ES-I3 (cell line): ENCODE data around the gene MYF6.

Experiments used
- H3K36me3 ChIP-seq: 2 replicates; pipeline ENCODE4 v1.6.1; 2013; ENCODE audit warnings: mild to moderate bottlenecking, low read length, control low read depth, moderate library complexity; ENCODE audit not compliant: insufficient read depth
- H3K4me1 ChIP-seq: 2 replicates; pipeline ENCODE4 v1.6.1; 2013; ENCODE audit warnings: mild to moderate bottlenecking, control low read depth, low read length; ENCODE audit not compliant: insufficient read depth
- H3K9ac ChIP-seq: 2 replicates; pipeline ENCODE4 v1.6.1; 2013; ENCODE audit warnings: low read depth, mild to moderate bottlenecking, low read length, moderate library complexity
- H3K9me3 ChIP-seq: 2 replicates; pipeline ENCODE4 v1.6.1; 2013; ENCODE audit warnings: mild to moderate bottlenecking, low read length, moderate library complexity; ENCODE audit not compliant: control insufficient read depth, insufficient read depth

MYF6 gene

DNA sequence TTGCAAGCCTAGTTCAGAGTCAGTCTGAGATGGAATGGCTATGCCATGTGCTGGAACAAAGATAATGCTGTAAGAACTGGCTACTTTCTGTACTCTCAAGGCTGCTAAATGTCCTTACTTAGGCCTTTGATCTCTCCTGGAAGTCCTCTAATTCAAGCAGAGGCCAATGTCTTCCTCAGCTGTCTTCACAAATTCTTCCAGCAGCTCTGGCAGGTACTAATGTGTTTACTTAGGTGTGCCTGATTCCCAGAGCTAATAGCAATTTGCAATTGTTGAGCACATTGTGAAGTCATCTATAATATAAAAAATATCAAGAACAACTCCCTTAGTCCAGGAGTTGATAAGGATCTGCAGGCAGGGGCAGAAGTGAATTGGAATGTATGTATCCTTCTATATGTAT, 5.4 kb downstream of the MYF6 start:
- Histone ChIP-seq H3K9me3 (no peaks in the 10 kb centered on the region), H3K4me1 (peaks cover 9% of the 10 kb centered on the region; the same call in 1 of the 2 replicates), H3K36me3 (no peaks in the 10 kb centered on the region), H3K9ac (no peak overlapping the region)

DNA sequence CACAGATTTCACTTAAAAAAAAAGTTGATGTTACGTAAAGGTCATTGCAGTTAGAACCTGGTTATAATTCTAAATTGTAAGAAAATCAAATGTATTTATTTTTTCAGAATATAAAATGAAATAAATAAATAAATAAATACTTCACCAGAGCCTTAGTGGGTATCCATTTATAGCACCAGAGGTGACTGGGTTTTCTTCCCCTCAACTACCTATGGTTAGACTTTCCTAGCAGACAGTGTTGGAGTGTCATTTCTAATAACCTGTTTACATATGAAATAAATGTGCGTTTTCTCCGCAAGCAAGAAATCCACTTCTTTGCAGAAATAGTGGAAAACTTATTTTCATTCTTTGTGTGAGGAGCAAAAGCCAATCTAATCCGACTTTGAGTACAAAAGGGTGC, 6.0 kb downstream of the MYF6 start:
- no peaks in the 10 kb centered on the region for H3K9me3 ChIP-seq
- H3K4me1 ChIP-seq, result peaks cover 9% of the 10 kb centered on the region; the same call in 1 of the 2 replicates
- H3K36me3 ChIP-seq, result no peaks in the 10 kb centered on the region
- H3K9ac ChIP-seq, result no peak overlapping the region; the same call in 1 of the 2 replicates

DNA sequence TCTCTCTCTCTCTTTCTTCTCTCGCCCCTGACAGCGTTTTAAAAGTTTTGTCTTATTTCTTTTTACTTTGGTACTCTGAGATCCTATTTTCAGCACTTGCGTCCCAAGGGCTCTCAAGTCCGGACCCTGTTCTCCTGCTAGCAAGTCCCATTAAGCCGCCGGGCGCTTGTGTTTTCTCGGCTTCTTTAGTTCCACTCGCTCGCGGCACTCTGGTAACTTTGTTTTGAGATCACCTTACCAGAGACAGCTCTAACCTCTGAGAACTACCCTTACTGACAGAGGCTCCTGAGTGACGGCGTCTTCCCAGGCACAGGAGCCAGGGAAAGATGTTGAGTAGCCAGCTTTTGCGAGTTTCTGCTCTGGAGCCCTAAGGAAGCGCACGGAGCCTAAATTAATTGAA, 6.6 kb downstream of the MYF6 start:
- peak overlapping the region; percentile 27; the same call in 1 of the 2 replicates for H3K9ac ChIP-seq
- H3K36me3 ChIP-seq, result no peaks in the 10 kb centered on the region
- H3K4me1 ChIP-seq, result peaks cover 9% of the 10 kb centered on the region; the same call in 1 of the 2 replicates
- no peaks in the 10 kb centered on the region for H3K9me3 ChIP-seq

DNA sequence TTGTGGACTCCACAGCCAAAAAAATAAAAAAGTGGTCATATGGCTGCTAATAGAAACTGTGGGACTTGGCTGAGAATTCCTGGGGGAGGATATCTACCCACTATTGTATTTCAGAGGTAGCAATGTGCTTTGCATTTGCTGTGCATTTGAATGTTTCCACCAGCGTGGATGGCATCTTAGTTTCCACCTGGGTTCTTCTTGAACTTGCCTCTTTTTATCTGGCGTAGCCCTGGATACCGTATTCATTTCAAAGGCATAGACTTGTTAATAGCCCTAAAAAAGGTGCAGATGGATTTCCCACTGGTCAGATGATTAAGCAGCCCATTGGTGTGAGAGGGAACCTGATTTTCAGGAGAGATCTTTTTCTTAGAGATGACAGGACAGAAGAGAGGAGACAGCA, 7.4 kb downstream of the MYF6 start:
- H3K36me3 ChIP-seq, result no peaks in the 10 kb centered on the region
- H3K9me3 ChIP-seq, result no peaks in the 10 kb centered on the region
- H3K4me1 ChIP-seq, result peaks cover 9% of the 10 kb centered on the region; the same call in 1 of the 2 replicates
- peak overlapping the region; percentile 27; the same call in 1 of the 2 replicates for H3K9ac ChIP-seq

DNA sequence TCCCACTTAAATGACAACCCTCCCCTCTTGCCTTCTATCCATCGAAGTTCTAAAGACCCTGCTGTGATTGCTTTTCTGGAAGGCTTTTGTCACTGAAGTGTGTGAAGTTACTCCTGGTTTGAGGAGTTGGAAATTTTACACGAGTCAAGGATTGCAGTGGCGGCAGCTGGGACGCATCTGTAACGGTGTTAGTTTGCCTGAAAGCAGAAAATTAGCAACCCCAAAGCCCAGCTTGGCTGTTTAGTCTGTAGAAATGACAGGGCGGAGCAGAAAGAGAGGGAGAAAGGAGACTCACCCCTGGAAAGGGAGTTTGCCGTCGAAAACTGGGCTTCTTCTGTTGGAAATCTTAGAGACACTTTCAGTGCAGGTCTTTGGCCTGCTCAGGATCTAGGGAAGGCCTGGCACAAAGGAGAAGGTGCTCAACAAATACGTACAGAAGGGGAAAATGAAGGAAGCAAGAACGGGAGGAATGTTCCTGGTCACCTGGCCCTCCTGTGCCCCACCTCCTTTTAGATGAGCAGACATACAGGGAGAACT, 8.3 kb downstream of the MYF6 start:
- Histone ChIP-seq H3K4me1 (peaks cover 9% of the 10 kb centered on the region; the same call in 1 of the 2 replicates), H3K9ac (no peak overlapping the region), H3K36me3 (no peaks in the 10 kb centered on the region), H3K9me3 (no peaks in the 10 kb centered on the region)

DNA sequence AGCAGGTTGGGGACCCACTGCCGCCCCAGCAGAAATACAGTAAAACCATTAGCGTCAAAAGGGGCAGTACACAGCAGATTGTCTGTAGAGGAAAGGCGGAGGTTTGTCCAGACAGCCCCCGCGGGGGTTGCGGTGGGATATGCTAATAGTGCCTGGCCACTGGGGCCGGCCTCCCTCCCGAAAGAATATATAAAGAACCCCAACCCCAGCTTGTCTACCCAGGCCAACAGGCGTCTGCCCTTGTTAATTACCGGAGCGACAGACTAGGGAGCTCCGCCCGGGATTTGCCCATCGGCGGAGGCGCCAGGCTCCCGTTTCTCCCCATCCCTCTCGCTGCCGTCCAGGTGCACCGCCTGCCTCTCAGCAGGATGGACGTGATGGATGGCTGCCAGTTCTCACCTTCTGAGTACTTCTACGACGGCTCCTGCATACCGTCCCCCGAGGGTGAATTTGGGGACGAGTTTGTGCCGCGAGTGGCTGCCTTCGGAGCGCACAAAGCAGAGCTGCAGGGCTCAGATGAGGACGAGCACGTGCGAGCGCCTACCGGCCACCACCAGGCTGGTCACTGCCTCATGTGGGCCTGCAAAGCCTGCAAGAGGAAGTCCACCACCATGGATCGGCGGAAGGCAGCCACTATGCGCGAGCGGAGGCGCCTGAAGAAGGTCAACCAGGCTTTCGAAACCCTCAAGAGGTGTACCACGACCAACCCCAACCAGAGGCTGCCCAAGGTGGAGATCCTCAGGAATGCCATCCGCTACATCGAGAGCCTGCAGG, 9.4 kb downstream of the MYF6 start, which contains the start of gene MYF5:
Gene MYF5, plus strand, starts transcription at position 217 of the 774 bp plus-strand sequence. Its CDS starts 152 bp downstream, at position 369.
- no peaks in the 10 kb centered on the region for H3K36me3 ChIP-seq
- no peaks in the 10 kb centered on the region for H3K9me3 ChIP-seq
- peaks cover 9% of the 10 kb centered on the region; the same call in 1 of the 2 replicates for H3K4me1 ChIP-seq
- H3K9ac ChIP-seq, result no peak within 1 kb of the TSS

DNA sequence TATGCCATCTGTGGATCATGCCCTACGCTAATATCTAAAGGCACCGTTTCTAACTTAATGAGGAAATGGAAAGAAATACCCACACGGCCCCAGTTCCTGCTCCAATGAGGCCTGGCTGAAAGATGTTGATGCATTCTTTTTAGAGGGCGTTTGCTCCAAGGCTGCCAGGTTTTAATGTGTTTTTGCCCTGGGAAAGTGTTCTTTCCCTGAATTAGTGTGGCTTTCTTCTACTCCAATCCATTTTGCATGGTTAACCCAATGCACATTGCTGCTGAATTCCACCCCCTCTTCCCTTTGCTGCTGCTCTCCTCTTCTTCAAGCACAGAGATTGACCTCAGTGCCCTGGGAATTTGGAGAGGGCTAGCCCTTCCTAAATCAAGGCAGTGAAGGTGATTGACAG, 10.4 kb downstream of the MYF6 start:
- no peaks in the 10 kb centered on the region for H3K9me3 ChIP-seq
- H3K36me3 ChIP-seq, result no peaks in the 10 kb centered on the region
- H3K9ac ChIP-seq, result no peak overlapping the region
- H3K4me1 ChIP-seq, result peaks cover 9% of the 10 kb centered on the region; the same call in 1 of the 2 replicates

DNA sequence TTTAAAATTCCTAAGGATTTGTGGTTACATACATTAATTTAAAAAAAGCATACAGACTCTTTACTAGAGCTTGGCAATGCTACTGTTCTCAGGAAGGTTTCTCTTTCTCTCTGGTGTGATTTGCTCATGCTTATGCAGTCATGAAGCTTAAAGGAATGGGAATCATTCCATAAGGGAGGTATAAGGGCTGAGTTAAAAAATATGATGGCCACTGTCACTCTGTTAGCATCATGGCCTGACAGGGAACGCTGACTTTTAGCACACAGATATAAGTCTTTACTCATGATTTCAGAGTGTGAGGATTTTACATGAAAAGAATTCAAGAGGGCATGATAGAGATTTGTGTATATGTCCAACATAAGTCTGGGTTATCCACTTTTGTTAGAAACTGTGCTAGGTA, 13.1 kb downstream of the MYF6 start:
- Histone ChIP-seq H3K9me3 (no peaks in the 10 kb centered on the region), H3K9ac (no peak overlapping the region), H3K4me1 (no peaks in the 10 kb centered on the region), H3K36me3 (no peaks in the 10 kb centered on the region)

DNA sequence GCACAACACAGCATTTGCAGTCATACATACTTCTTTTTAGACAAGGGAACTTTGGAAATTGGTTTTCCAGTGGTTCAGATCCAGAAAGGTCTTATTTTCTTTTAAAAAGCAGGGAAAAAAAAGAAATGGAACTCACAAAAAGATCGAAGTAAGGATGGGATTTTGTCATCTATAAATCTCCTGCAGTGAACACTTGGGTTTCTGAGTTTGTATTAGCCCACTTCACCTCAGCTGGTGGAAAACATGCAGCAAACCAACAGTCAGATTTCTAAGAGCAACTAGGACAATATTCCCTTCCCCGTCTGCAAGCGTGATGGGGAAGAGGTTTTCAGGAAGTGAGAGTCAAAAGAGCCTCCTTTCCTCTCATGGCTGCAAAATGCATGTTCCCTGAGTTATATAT, 13.9 kb downstream of the MYF6 start:
- no peaks in the 10 kb centered on the region for H3K4me1 ChIP-seq
- H3K9ac ChIP-seq, result no peak overlapping the region
- H3K36me3 ChIP-seq, result no peaks in the 10 kb centered on the region
- no peaks in the 10 kb centered on the region for H3K9me3 ChIP-seq

DNA sequence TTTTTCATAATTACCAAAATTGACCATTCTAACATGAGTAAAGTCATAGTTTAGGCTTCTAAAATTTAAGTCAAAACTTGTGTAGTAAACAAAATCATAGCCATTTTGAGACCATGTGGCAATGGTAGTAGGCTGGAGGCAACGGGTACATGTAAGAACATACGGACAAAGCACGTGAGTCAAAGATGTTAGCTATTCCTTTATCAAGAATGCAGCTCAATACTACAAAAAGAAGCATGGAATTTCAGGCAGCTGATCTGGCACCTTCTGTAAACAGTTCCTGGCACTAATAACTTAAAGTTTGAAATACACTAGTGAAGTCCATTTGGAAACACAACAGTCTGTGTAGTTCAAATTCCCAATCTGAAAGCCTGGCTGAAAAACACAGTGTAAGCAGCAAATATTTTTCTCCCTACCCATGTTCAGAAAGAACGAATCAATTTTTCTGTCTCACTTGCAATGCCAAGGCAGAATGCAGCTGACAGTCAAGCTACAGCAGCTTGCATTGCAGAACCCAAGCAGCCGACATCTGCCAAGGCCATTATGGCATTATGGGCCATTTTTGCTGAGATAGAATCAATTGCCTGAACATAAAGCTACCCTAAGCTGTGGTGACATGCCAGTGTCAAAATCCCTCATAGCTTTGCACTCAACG, 38.5 kb downstream of the MYF6 start:
- Histone ChIP-seq H3K36me3 (no peaks in the 10 kb centered on the region), H3K9ac (no peak overlapping the region), H3K4me1 (no peaks in the 10 kb centered on the region), H3K9me3 (no peaks in the 10 kb centered on the region)

DNA sequence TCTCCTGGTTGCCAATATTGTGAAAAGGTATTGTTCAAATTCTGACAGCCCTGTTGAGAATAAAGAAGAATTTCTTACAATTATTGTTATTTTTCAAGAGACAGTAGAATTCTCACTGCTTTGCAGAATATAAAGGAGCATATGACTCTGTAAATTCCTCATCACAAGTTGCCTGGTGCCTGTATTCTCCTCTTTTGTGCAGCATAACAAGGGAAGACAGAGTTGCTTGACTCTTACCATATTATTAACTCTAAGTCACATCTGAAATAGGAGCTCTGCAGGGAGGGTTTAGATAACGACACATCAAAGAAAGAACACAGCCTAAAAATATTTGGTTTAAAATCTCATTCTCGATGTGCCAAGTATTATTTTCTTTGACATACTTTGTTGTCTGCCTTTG, 40.4 kb downstream of the MYF6 start:
- Histone ChIP-seq H3K9ac (no peak overlapping the region), H3K9me3 (no peaks in the 10 kb centered on the region), H3K4me1 (no peaks in the 10 kb centered on the region), H3K36me3 (no peaks in the 10 kb centered on the region)

DNA sequence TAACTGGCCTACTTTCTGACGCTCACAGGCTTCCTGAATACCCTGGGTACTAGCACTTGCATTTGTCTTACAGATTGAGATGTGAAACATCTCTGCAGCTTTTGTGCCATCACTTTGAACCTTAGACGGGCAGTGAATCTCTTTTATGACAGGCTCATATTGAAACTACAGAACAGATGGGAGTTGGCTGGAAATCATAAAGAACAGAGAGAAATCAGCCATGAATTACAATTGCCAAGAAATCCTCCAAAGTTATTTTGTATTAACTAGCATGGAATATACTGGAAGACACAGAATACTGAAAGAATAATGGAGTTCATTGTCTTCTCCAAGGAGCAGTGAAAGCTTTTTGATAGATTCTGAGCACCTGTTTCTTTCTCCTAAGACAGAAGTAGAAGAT, 42.0 kb downstream of the MYF6 start:
- Histone ChIP-seq H3K9ac (no peak overlapping the region), H3K4me1 (no peaks in the 10 kb centered on the region), H3K36me3 (no peaks in the 10 kb centered on the region), H3K9me3 (no peaks in the 10 kb centered on the region)

DNA sequence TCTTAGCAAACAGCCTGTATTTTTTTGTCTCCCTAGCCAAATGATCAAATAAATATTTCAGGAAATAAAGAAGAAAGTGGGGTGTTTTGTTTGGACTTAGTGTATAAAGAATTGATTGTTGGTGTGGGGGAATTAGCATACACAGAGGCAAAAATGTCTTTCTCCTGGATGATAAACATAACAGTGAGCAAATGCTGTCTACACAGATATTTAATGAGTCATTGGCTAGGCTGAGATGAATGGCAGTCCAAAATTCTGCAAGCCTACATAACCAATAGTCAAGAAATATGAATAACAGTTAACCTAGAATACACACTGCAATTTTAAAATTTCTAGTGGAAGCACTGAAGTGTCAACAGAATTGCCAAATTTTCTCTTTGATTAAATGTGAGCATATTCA, 45.0 kb downstream of the MYF6 start:
- Histone ChIP-seq H3K36me3 (no peaks in the 10 kb centered on the region), H3K9ac (no peak overlapping the region), H3K4me1 (no peaks in the 10 kb centered on the region), H3K9me3 (no peaks in the 10 kb centered on the region)

DNA sequence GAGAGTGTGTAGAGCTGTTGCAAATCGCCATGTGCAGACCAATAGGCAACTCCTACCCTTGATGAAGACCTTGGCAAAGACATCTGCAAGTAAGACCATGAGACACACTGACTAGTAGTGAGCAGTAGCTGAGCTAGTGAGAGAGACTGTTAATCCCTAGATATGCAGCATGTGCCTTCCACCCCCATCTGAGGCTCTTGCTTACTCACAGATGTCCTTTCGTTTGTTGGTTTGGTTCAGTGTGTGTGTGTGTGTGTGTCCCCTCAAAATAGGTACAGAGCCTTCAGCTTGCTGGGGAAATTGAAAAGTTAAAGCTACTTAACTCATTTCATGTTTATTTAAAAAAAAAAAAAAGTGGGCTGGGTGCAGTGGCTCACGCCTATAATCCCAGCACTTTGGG, 46.8 kb downstream of the MYF6 start:
- H3K9ac ChIP-seq, result no peak overlapping the region
- no peaks in the 10 kb centered on the region for H3K36me3 ChIP-seq

DNA sequence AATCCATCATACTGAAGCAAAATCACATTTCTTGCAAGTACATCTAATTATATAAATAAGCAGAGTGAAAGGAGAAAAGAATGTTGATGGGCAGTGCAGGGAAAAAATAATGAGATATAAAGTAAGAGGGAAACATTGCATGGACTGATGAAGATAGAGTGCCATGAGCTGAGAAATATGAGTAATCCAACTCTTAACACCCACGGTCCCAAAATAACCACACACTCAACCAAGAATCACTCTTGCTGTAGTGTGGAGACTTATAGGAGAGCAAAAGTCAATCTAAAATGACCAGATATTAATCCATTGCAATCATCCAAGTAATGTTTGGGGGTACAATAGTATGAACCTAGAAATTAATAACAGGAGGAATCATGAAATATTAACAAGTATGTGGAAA, 49.4 kb downstream of the MYF6 start:
- Histone ChIP-seq H3K9me3 (no peaks in the 10 kb centered on the region), H3K9ac (no peak overlapping the region), H3K4me1 (no peaks in the 10 kb centered on the region), H3K36me3 (no peaks in the 10 kb centered on the region)

More for the DNA sequence above, 46.8 kb downstream of the MYF6 start:
- no peaks in the 10 kb centered on the region for H3K4me1 ChIP-seq
- no peaks in the 10 kb centered on the region for H3K9me3 ChIP-seq
